Measurements from ENCODE around the gene KIF5A.

The KIF5A gene

GRCh38 chr12:57632073-57632957 is 82.5 kb downstream of the KIF5A start:
- no peak for DNase-seq (ENCODE audit: low read depth)

- peak; percentile 46 for DNase-seq (ENCODE audit: low read depth)
Observed at GRCh38 chr12:57632958-57633840, 83.4 kb downstream of the KIF5A start, which contains the start of gene B4GALNT1. B4GALNT1 (minus strand) TSS chr12:57633201; CDS start chr12:57632132, 1,069 bp downstream.

All from activated T-helper 1 cell treated with Interleukin-2 at 50 U/mL for 16 hours (primary cell).